ENCODE measurements around the gene PNPLA2.

The PNPLA2 gene

DNA sequence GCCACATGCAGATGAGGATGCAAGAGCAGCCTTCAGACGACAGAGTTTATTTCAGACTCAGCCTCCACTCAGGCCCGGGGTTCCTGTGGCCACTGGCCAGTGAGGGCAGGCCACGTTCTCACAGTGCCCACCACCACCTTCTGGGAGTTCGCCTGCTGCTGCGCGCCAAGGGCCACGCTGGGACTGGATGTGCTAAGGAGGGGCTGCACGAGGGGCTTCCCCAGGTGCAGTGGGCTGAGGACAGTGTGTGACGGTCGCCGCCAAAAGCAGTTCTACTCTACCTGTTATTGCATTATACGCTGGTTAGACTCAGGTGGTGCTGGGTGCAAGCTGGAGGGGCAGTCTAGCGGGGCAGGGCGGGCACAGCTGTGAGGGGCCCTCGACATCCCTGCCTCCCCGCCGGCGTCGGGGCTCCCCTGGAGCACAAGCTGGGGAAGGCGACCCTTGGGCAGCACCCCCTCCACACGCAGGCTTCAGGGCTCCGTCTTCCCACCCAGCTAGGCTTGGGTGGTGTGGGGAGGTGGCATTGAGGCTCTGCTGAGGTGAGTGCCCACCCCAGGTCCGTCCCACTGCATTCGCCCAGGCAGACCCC, 31.5 kb upstream of the PNPLA2 start:
- TF ChIP-seq CTCF (IDR thresholded peaks at IDR 0.05; ENCODE audit: low read depth, low read length): no peak
- DNase-seq (ENCODE audit: low read depth in 2 of 2): no peak
- H3K4me3 ChIP-seq (replicated peaks in 1 of 2; ENCODE audit: low read depth in 2 of 2, low read length in 2 of 2): no peak overlapping the region

DNA sequence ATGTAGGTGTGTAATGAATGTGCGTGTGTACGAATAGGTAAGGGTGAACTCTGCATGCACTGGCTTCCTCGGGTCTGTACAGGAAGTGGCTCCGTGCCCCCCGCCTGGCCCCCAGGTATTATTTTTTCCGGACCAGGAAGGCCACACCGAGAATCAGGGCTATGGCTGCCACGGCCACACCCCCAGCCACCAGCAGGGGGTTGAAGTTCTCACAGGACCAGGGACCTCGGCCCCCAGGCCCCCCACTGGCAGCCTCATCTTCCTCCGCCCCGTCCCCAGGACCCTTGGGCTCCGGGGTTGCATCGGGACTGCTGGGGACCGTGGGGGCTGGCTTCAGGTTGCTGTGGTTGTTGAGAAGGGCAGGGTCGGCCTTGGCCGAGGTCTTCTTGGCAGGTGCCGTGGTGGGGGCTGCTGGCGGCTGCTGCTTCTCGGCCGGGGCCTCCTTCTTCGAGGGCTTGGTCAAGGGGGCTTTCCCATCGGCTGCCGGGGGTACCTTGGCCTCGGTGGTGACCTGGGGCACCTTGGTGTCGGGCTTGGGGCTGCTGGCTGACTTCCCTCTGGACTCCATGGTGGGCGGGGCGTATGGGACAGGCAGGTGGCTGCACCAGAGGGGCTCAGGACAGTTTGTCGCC, 30.6 kb upstream of the PNPLA2 start:
- no peak for DNase-seq (ENCODE audit: low read depth in 2 of 2)
- TF ChIP-seq CTCF (IDR thresholded peaks at IDR 0.05; ENCODE audit: low read depth, low read length): no peak
- no peak overlapping the region for H3K4me3 ChIP-seq (replicated peaks in 1 of 2; ENCODE audit: low read depth in 2 of 2, low read length in 2 of 2)

- DNase-seq (ENCODE audit: low read depth in 2 of 2): no peak
- TF ChIP-seq CTCF (IDR thresholded peaks at IDR 0.05; ENCODE audit: low read depth, low read length): no peak
- peak overlapping the region; percentile 10 to 11 for H3K4me3 ChIP-seq (replicated peaks in 1 of 2; ENCODE audit: low read depth in 2 of 2, low read length in 2 of 2)
Measured at GRCh38 chr11:788953-789940, 29.5 kb upstream of the PNPLA2 start.

- TF ChIP-seq CTCF (IDR thresholded peaks at IDR 0.05; ENCODE audit: low read depth, low read length): no peak
- H3K4me3 ChIP-seq (replicated peaks in 1 of 2; ENCODE audit: low read depth in 2 of 2, low read length in 2 of 2): peak within 1 kb of the TSS; percentile 10 to 11
- peak; percentile 47 to 59 for DNase-seq (ENCODE audit: low read depth in 2 of 2)
Measured at GRCh38 chr11:789943-790342, 28.8 kb upstream of the PNPLA2 start, which contains the start of gene CEND1. CEND1 (minus strand) TSS chr11:790090; CDS start chr11:788576, 1,514 bp downstream.

- TF ChIP-seq CTCF (IDR thresholded peaks at IDR 0.05; ENCODE audit: low read depth, low read length): no peak
- no peak overlapping the region for H3K4me3 ChIP-seq (replicated peaks in 1 of 2; ENCODE audit: low read depth in 2 of 2, low read length in 2 of 2)
- DNase-seq (ENCODE audit: low read depth in 2 of 2): peak in 1 of 2 donors; percentile 52
Measured at GRCh38 chr11:790721-791564, 27.8 kb upstream of the PNPLA2 start.

All from cardiac fibroblast (primary cell).